HG03520 (cell line): ENCODE results near the gene STARD10.
A peak's percentile ranks its signal among the peaks of the same experiment; 100 is the strongest.
"Not testable (repeated sequence)": the region's sequence is repeated elsewhere in the genome, so short reads cannot be mapped to it uniquely, and the experiment has no call there.

Source experiments
- ATAC-seq: cut with Tn5 transposase; IDR thresholded peaks from one replicate; pipeline ENCODE4 v1.9.1; 2021; ENCODE audit warnings: mild to moderate bottlenecking, moderate library complexity; ENCODE audit not compliant: unreplicated experiment

The STARD10 gene, protein sequence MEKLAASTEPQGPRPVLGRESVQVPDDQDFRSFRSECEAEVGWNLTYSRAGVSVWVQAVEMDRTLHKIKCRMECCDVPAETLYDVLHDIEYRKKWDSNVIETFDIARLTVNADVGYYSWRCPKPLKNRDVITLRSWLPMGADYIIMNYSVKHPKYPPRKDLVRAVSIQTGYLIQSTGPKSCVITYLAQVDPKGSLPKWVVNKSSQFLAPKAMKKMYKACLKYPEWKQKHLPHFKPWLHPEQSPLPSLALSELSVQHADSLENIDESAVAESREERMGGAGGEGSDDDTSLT

DNA sequence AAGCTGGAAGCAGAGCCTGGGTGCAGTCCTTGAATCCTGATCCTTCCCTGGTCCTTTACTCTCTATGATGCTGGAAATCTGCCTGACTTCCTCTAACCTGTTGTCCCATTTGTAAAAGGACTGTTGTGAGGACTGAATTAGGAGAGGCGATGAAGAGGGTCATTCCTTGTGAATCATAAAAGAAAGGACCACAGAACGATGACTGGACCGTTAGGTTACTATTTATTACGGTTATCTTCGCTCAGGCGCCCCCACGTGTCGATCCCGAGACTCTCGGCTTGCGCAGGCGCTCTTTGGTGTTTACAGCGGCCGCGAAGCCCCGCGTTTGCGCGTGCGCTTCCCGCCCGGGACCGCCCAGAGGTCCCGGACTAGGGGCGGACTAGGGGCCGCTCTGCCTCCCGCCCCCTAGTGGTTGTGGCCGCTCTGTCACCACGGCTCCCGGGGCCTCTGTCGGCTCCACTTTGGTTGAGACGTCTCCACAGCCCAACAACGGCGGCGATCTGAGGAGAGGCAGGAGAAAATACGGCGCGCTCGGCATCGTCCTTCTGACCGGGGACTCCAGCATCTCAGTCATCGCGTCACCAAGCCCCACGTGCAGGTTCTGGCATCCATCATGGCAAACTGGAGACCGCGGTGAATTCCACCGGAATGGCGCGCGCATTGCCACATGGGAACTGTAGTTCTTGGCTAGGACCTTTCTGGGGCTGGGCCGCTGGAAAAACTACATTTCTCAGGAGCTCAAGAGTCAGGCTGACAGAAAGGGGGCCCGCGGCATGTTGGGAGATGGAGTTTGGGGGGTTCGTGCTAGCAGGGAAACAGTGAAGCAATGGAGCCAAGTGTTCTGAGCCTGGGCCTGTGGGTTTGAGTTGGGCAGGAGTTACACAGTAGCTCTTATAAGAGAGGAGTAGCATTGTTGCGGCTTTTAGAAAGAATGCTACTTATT lies at the start of gene STARD10:
TSS of gene STARD10 (minus strand) at position 623 of the 943 bp plus-strand sequence. CDS start 12,866 bp downstream, outside the sequence.
- ATAC-seq = peak; percentile 83

DNA sequence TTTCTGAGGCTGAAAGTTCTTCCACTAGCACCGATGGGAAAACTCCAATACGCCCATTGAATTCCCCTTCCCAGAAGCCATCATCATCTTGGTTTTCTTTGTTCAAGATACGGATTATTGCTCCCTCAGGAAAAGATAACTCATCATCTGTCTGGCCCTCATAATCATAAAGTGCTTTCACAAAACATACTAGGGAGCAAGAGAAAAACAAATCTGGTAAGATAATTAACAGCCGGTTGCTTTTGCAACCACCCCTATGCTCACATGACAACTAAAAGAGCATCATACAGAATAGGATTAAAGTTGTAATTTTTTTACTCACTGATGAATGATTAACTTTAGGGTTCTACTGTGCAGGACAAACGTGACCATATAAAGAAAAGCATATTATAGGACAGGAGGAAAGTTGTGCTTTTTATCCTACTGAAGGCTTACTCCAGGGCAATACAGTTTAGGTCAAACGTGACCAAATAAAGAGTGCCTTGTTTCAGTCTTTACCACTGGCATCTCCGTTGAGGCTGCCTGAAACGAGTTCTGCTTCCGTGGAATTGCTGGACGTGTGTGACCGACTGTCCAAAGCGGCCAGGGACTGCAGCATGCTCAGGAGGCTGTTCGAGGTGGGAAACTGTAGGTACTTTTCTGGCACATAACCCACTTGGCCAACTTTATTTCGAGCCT lies 48.9 kb upstream of the STARD10 start:
- ATAC-seq = no peak

DNA sequence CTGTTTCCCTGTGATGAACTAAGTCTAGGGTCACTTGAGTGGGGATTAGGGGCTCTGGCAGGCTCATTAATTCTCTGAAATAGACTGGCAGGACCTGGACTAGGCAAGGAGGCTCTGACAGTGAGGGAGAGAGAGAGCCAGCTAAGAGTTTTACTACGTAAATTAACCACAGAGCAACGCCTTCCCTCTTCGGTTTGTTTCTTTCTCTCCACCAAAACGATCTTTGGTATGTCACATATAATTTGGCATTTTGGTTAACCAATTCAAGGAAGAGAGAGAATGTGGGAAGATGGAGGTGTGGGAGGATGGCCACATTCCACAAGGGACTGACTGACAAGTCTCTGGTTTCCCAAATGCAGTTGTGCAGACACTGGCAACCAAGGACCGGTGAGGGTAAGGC lies 48.3 kb upstream of the STARD10 start:
- no peak for ATAC-seq

DNA sequence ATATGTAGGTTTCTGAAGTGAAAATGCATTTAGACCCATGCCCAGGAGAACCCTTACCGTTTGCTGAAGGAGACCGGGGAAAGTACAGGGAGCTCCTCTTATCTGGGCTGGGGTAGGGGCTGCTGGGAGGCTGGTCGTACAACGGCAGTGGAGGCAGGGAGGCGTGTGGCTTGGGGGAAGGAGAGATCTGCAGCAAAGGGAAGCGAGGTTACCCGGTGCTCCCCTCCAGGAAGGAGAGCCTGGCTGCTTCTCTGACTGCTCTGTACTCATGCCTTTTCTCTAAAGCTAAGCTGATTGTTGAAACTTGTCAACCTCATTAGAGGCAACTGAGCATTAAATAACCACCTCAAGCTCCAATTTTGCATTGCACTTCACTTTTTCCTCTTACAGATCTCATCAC lies 47.5 kb upstream of the STARD10 start:
- ATAC-seq = no peak

DNA sequence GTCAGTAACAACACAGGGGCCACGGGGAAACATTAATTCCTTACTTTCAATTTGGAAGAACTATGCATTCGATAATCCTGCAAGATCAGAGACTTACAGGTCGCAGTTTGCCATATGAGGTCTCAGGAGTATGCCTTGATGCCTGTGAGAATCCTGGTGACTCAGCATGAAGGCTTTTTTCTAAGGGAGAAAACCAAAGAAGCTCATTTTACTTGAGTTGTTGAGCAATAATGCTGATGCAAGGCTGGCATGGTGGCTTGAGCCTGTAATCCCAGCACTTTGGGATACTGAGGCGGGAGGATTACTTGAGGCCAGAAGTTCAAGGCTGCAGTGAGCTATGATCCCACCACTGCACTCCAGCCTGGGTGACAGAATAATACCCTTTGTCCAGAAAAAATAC lies 46.9 kb upstream of the STARD10 start:
- ATAC-seq = no peak

DNA sequence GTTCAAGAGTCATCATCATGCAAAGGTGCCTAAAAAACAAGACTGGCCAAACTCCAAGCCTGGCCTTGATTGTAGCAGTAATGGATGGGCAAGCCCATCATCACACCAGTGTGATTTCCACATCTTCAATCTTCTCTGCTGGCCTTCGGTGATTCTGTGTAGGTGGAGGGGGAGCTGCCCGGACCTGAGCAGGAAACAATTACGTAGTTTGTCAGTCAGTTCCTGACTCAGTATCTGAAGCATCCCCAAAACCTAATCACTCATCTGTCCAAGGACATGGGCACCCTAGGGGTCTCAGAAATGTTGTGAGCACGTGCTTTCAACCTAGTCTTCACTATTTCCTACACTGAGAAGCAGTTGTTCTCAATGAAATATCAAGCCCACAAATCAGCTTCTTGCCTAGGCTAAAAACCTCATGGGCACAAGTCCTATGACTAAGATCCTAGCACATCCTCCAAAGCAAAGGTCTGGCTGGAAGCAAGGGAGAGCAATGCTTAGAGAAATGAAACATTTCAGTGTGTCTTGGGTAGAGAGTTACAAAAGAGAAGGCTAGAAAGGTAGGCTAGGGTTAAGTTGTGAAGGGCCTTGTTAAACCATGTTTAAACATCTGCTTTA lies 45.0 kb upstream of the STARD10 start:
- ATAC-seq = no peak

DNA sequence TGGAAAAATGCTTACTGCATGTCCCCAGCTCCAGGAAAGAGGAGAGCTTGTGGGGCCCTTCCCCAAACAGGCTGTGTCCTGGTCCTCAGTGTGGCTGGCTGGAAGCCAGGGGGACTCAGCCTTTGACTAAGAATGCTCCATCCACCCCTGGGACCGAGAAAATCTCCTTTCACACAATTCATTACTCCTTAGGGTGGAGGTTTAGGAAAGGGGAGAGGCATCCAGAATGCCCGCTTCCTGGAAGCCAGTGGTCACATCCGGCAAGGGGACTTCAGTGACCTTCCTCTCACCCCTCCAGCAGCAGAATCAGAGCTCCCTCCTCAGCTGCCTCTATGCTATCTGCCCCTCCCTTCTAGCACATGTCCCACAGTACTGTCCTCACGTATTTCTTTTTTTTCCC lies 42.3 kb upstream of the STARD10 start:
- no peak for ATAC-seq

DNA sequence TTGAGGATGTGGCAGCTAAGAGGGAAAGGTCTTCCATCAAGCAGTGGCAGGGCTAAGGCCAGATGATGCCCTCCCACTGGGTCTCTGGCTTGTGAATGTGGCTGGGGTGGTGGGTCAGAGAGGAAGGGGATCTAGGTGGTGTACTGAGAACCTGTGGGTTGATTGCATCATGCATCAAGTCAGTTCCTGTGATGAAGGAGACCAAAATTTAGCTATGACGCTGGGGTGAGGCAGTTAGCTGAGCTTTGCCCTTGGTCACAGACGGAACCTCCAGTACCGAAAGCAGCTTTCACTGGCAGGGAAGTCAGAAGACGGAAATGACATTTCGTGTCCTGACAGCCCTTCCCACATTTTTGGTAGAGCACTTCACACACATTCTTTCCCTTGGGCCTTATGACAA lies 41.1 kb upstream of the STARD10 start:
- ATAC-seq = no peak

DNA sequence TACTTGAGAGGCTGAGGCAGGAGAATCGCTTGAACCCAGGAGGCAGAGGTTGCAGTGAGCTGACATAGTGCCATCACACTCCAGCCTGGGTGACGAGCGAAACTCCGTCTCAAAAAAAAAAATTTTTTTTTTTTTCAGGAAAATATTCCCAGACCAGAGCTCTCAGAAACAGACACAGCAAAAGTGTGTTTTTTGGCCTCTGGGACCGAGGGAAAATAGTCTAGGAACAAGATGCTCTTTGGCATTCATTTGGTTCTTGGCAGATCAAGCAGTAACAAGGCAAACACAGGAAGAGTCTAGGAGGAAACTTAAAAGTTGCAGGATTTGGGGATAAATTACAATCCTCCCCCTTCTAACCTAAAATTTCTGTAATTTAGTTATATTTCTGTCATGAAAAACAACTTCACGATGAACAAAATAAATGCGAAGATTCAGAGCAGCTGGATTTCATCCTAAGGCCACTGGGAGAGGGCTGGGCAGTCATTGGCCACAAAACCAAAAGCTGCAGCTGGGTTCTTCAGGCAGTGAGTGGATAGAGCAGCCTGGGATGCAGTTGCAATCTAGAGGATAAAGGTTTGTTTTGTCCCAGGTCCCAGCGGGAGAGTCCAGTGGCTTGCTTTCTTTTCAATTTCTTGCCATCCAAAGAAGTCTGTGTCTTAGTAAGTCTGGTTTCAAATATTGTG lies 40.1 kb upstream of the STARD10 start:
- ATAC-seq = no peak

DNA sequence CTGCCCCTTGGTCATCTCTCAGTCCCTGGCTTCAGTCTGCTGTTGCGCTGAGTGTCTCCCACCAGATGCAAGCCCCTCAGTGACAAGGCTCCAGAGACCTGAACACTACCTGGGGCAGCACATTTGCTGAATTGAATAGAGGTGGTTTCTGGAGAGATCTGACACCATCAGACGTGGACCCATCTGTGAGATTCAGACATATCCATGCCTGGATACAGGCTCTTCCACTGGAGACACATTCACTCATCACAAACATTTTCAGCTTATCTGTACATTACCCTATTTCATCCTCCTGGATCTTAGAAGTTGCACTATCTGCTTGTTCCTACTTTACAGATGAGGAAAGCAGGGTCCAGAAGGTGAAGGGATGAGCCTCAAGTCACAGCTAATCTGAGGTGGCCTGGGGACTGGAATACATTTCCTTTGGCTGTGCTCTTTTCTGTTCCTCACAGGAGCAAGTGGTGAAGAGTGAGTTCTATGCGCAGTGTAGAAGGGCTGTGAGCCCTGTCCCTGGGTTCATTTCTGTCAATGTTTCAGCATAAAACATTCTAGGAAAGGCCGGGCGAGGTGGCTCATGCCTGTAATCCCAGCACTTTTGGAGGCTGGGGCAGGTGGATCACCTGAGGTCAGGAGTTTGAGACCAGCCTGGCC lies 39.4 kb upstream of the STARD10 start:
- no peak for ATAC-seq

DNA sequence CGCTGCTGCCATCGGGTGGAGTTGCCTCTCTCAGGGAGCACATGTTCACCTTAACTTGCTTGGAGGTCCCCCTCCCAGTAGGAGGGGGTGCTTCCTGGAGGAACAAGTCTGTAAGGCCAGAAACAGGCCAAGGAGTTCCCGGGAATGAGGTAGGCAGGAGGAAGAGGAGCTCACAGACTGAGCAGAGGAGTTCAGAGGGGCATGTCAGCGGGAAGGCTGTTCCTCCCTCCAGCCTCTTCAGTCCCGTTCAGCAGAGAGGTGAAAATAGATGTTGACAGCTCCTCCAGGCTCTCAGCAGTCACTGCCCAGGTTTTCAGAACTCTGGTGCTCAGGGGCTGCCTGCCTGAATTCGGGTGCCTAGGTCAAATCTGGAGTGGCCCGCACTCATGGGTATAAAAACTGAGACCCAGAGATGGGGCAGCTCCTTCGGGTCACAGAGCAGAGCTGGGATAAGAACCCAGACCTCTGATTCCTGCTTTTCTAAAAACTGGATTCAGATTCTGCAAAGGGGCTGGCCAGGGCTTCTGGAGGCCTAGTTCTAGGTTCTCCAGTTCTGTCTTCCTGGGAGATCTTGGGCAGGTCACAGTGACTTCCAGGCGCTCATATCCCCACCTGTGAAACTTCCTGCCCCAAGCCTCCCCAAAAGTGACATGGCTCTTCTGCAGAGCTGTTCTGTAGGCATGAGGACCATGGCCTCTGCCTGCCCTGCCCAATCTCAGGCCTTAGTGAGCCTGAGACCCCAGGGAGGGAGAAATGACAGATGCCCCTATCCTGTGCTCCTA lies 38.6 kb upstream of the STARD10 start:
- ATAC-seq = no peak

DNA sequence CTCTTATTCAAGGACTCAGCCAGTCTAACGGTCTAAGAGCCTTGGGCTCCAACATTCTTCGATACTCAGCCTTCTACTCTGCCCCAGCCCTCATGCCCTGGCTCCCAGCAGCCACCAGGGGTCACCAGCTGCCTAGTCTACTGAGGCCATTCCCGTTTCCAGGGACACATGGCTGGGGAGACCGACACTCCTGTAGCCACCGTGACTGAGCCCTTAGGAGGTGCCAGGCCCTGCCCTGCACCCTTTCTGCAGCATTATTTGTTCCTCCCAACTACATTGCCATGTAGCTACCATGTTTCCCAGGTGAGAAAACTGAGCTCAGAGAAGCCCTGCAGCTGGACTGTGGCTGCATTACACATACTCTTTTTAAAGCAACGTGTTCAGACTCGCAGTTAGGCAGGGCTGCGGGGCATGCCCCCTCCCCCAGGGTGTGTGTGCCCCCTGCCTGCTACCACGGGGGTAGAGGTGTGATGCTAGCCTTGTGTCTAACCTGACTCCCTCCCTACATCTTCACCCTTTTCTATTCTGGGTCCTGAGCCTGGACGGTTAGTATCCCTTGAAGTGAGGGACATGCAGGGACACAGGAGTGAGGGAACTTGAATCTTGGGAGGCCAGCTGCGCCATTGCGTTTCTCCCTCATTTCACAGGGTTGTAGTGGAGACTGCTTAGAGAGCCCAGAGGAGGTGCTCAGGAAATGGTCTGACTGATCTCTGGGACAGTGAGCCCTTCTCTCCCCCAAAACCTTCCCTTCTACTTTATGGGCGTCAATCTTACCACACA lies 37.9 kb upstream of the STARD10 start:
- no peak for ATAC-seq

DNA sequence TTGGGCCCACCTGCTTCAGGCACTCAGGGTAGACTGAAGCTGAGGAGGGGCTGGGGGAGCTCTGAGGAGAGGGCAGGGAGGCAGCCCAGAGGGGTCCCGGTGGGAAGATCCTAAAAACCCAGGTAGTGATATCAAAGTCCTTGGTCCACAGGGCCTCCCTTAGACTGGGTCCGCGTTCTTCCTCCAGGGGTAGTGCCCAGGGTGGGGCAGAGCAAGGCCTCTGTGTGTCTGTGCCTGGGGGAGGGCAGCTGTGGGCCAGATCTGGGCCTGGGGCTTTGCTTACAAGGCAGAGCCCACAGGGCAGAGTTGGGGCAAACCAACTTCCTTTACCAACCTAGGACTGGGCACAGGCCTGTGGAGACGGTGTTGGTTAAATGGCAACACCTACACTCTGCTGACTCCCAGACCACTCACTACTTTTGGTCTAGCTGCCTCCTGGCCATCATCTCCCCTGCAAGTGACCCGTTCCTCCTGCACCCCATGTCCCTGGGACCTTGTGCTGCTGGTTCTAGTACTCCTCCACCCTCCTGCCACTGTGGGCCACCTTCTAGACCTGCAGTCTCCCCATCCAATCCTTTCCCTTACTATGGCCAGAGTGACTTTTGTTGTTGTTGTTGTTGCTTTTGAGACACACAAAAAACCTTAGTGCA lies 36.2 kb upstream of the STARD10 start:
- no peak for ATAC-seq

DNA sequence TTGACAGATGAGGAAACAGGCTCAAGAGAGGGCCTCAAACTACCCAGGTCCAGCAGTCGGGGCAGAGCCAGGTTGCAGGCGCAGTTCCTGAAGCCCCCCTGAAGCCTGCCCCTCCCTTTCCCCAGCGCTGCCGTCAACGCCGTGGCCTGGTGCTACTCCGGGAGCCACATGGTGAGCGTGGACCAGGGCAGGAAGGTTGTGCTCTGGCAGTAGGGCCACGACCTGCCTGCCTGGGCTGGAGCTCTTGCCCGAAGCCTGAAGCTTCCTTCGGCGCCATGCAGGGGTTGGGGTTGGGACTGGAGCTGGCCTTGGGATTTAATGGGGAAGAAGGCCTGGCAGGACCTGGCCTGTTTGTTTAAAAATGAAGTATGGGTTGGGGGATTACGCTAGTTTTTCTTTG lies 35.3 kb upstream of the STARD10 start:
- no peak for ATAC-seq

DNA sequence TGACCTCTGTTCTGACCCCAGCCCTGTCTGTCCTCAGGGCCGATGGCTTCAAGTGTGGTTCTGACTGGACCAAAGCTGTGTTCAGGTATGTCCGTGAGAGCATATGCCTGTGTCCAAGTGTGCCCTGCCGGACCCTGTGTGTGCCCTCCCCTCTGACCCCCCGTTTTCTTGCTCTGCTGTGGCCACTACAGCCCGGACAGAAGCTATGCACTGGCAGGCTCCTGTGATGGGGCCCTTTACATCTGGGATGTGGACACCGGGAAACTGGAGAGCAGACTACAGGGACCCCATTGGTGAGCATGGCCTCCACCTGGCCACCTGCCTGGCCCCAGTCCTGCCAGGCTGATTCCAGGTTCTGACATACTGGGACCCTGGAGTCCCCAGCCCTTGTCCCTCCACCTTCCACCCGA lies 34.9 kb upstream of the STARD10 start:
- no peak for ATAC-seq

DNA sequence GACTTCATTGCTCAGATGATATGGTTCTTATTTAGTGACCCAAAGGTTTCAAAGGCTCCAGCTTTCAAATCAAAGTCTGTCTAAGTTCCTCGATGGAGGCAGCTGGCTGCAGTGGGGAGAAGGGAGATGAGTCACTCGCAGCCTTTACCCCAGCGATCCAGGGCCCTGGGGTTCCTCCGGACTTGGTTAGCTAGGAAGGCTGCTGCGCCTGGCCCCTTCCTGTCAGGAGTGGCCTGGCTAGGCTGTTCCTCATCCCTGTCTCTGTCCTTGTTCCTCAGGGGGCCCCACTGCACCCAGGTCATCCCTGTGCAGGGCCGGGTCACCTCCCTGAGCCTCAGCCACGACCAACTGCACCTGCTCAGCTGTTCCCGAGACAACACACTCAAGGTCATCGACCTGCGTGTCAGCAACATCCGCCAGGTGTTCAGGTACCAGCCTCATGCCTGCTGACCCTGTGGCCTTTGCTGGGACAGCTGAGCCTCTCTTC lies 34.3 kb upstream of the STARD10 start:
- no peak for ATAC-seq

DNA sequence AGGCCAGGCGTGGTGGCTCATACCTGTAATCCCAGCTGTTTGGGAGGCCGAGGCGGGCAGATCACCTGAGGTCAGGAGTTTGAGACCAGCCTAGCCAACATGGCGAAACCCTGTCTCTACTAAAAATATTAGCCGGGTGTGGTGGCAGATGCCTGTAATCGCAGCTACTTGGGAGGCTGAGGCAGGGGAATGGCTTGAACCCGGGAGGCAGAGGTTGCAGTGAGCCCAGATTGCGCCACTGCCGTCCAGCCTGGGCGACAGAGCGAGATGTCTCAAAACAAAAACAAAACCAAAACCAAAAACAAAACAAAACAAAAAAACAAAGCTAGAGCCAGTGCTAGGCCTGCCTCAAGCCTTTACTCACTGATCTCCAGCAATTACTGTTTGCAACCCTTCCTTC lies 33.8 kb upstream of the STARD10 start:
- ATAC-seq = not testable (repeated sequence)

DNA sequence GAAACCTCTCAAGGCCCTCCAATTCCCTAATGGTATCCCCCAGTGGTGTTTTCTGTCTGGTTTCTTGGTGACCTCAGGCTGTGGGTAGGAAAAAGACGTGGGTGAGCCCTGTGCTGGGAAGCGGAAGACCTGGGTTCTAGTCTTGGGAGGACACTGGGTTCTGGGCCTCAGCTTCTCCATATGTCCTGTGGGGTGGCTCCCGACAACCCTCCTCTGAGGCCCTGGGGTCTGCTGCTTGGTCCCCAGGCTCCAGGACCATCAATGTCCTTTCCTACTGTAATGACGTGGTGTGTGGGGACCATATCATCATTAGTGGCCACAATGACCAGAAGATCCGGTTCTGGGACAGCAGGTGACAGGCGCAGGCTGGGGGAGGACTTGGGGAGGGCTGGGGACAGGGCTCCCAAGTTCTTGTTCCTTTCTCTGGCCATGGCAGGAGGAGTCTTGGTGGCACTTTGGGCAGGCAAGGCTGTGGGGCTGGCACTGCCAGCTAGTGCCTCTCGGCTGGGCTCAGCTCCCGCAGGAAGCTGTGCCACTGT lies 33.2 kb upstream of the STARD10 start:
- no peak for ATAC-seq
